ENCODE measurements around the gene DRD2. TPM values are rescaled to one million over a fixed set of nuclear protein-coding genes. Genes with fewer than 3 reads are reported as not detected.

The DRD2 gene
- total RNA-seq, 2 experiments from 2014 or later = not detected

DNA sequence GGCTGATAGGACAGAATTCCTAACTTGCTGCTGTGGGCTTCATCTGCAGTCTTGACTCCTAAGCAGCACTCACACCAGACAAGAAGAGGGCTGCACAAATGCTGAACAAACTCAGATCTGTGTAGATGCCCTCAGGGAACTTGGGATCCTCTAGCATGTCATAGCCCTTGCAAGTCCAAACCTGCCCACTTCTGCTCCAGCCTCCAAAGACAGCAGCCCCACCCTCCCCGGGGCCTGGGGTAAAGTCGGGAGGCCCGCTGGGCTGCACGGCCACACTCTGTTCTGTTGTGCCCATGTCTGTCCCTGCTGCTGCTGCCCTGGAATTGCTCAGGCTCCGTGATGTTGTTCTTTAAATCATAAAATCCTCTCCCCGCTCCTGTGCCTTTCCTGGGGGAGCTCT lies 28.3 kb downstream of the DRD2 start:
- no peaks in the 10 kb centered on the region for H3K4me1 Mint-ChIP-seq (ENCODE audit: low read depth)
- intact Hi-C loops (cut with DNase I, micrococcal nuclease) = no loop called here
- H3K9me3 Mint-ChIP-seq = no peaks in the 10 kb centered on the region
- Histone ChIP-seq H3K9me3 (ENCODE audit: control insufficient read depth in 1 of 2, insufficient read depth in 1 of 2, low read length in 2 of 2) (no peaks in the 10 kb centered on the region), H3K4me1 (ENCODE audit: insufficient read depth, low read length) (no peaks in the 10 kb centered on the region), H3K36me3 (ENCODE audit: insufficient read depth, low read length) (no peaks in the 10 kb centered on the region), H3K27ac (ENCODE audit: low read depth in 1 of 2, low read length in 2 of 2) (no peak overlapping the region), H3K27me3 (ENCODE audit: control insufficient read depth in 1 of 2, insufficient read depth in 2 of 2, low read length in 2 of 2) (no peaks in the 10 kb centered on the region), H3K4me3 (ENCODE audit: low read length) (no peak overlapping the region)
- ATAC-seq (ENCODE audit: poor library complexity) = no peak
- no peak overlapping the region for H3K27ac Mint-ChIP-seq
- peaks cover 29% of the 10 kb centered on the region for H3K27me3 Mint-ChIP-seq
- no peak for DNase-seq
- ChIA-PET POLR2A (no interaction called here), CTCF (no interaction called here)
- no peak overlapping the region for H3K4me3 Mint-ChIP-seq
- no peaks in the 10 kb centered on the region for H3K36me3 Mint-ChIP-seq (ENCODE audit: low read depth)
- TF ChIP-seq, protein P1, sequence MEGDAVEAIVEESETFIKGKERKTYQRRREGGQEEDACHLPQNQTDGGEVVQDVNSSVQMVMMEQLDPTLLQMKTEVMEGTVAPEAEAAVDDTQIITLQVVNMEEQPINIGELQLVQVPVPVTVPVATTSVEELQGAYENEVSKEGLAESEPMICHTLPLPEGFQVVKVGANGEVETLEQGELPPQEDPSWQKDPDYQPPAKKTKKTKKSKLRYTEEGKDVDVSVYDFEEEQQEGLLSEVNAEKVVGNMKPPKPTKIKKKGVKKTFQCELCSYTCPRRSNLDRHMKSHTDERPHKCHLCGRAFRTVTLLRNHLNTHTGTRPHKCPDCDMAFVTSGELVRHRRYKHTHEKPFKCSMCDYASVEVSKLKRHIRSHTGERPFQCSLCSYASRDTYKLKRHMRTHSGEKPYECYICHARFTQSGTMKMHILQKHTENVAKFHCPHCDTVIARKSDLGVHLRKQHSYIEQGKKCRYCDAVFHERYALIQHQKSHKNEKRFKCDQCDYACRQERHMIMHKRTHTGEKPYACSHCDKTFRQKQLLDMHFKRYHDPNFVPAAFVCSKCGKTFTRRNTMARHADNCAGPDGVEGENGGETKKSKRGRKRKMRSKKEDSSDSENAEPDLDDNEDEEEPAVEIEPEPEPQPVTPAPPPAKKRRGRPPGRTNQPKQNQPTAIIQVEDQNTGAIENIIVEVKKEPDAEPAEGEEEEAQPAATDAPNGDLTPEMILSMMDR (IDR thresholded peaks at IDR 0.05) = no peak

DNA sequence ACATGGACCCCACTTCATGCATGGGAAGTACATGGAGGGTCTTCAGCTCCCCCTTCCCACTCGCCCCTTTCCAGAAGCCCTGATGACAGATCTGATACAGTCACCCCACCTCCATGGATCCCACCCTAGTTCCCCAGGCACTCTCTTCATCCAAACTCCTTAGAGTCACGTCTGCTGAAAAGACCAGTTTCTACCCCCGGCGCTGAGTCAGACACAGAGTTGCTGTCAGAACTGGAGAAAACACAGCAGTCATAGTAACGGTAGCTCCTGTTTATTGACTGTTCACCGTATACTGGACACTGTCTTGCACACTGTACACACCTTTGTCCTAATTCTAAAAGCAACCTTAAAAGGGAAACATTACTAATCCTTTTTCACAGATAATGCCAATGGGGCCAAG lies 29.1 kb downstream of the DRD2 start:
- no peaks in the 10 kb centered on the region for H3K4me1 ChIP-seq (ENCODE audit: insufficient read depth, low read length)
- H3K27ac Mint-ChIP-seq = no peak overlapping the region
- no peaks in the 10 kb centered on the region for H3K36me3 ChIP-seq (ENCODE audit: insufficient read depth, low read length)
- peaks cover 34% of the 10 kb centered on the region for H3K27me3 Mint-ChIP-seq
- no peaks in the 10 kb centered on the region for H3K9me3 ChIP-seq (ENCODE audit: control insufficient read depth in 1 of 2, insufficient read depth in 1 of 2, low read length in 2 of 2)
- ChIA-PET CTCF (no interaction called here), POLR2A (no interaction called here)
- DNase-seq = no peak
- no peaks in the 10 kb centered on the region for H3K4me1 Mint-ChIP-seq (ENCODE audit: low read depth)
- H3K4me3 Mint-ChIP-seq = no peak overlapping the region
- H3K36me3 Mint-ChIP-seq (ENCODE audit: low read depth) = no peaks in the 10 kb centered on the region
- no peak for ATAC-seq (ENCODE audit: poor library complexity)
- TF ChIP-seq, protein P1 (IDR thresholded peaks at IDR 0.05) = no peak
- H3K27me3 ChIP-seq (ENCODE audit: control insufficient read depth in 1 of 2, insufficient read depth in 2 of 2, low read length in 2 of 2) = no peaks in the 10 kb centered on the region
- no peak overlapping the region for H3K27ac ChIP-seq (ENCODE audit: low read depth in 1 of 2, low read length in 2 of 2)
- intact Hi-C loops (cut with DNase I, micrococcal nuclease) = no loop called here
- no peak overlapping the region for H3K4me3 ChIP-seq (ENCODE audit: low read length)
- H3K9me3 Mint-ChIP-seq = no peaks in the 10 kb centered on the region

DNA sequence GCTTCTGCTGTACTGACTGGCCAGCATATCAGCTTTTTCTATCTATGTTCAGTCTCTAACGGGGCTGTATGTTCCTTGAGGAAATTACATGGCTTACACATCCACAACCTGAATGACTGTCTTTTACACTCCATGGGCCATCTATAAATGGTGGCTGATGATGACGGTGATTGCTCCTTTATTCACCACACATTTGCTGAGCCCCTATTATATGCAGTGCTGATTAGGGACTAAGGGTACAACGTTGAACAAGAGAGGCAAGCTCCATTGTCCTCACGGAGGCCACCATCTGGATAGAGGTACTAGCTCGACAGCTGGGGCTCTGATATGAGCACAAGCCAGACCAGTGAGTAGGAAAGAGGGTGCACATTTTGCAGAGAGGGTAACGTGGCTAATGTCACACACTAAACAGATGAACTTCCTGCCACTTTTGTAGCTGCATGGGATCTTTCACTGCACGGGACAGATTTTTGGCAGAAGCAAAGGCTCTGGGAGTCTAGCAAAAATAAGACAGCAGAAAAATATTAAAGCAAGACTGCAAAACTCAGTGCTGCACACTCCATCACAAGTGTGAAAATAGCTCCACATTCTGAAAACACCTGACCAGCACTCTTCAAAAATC lies 30.6 kb downstream of the DRD2 start:
- DNase-seq (no peak), ATAC-seq (ENCODE audit: poor library complexity) (no peak)
- ChIA-PET POLR2A (no interaction called here), CTCF (no interaction called here)
- Mint-ChIP-seq H3K36me3 (ENCODE audit: low read depth) (no peaks in the 10 kb centered on the region), H3K4me3 (no peak overlapping the region), H3K27me3 (peaks cover 47% of the 10 kb centered on the region), H3K9me3 (no peaks in the 10 kb centered on the region), H3K4me1 (ENCODE audit: low read depth) (no peaks in the 10 kb centered on the region), H3K27ac (no peak overlapping the region)
- no peak overlapping the region for H3K27ac ChIP-seq (ENCODE audit: low read depth in 1 of 2, low read length in 2 of 2)
- no peaks in the 10 kb centered on the region for H3K36me3 ChIP-seq (ENCODE audit: insufficient read depth, low read length)
- no peaks in the 10 kb centered on the region for H3K4me1 ChIP-seq (ENCODE audit: insufficient read depth, low read length)
- H3K27me3 ChIP-seq (ENCODE audit: control insufficient read depth in 1 of 2, insufficient read depth in 2 of 2, low read length in 2 of 2) = no peaks in the 10 kb centered on the region
- intact Hi-C loops (cut with DNase I, micrococcal nuclease) = no loop called here
- TF ChIP-seq, protein P1 (IDR thresholded peaks at IDR 0.05) = no peak
- no peaks in the 10 kb centered on the region for H3K9me3 ChIP-seq (ENCODE audit: control insufficient read depth in 1 of 2, insufficient read depth in 1 of 2, low read length in 2 of 2)
- no peak overlapping the region for H3K4me3 ChIP-seq (ENCODE audit: low read length)

Measured in CD4-positive, alpha-beta T cell (primary cell).